Neural progenitor cell (in vitro differentiated cells): ENCODE results near the gene SHC3. TPM values are rescaled to one million over a fixed set of nuclear protein-coding genes. Genes with fewer than 3 reads are reported as not detected.

ENCODE experiments used
- DNase-seq: peaks from one replicate; pipeline ENCODE4 v3.0.0-alpha.2; 2016; ENCODE audit warnings: low spot score
- H2AFZ ChIP-seq: fragments of 200-600 bp; sonication (generic); replicated peaks from 2 replicates; pipeline ENCODE4 v1.6.1; 2016; ENCODE audit warnings: antibody characterized with exemption
- H3F3A ChIP-seq: fragments of 200-600 bp; sonication (generic); 2 replicates; pipeline ENCODE4 v1.6.1; 2016; ENCODE audit warnings: antibody characterized with exemption, low read depth
- H3K27ac ChIP-seq: fragments of 200-600 bp; sonication (generic); 2 replicates; pipeline ENCODE4 v1.5.1; 2016; ENCODE audit warnings: mild to moderate bottlenecking
- H3K27me3 ChIP-seq: fragments of 200-600 bp; sonication (generic); 2 replicates; pipeline ENCODE4 v1.6.1; 2016; ENCODE audit warnings: mild to moderate bottlenecking, moderate library complexity
- H3K36me3 ChIP-seq: fragments of 200-600 bp; sonication (generic); 2 replicates; pipeline ENCODE4 v1.5.1; 2016
- H3K4me1 ChIP-seq: fragments of 200-600 bp; sonication (generic); 2 replicates; pipeline ENCODE4 v1.6.1; 2016; ENCODE audit warnings: mixed run types
- H3K4me2 ChIP-seq: fragments of 200-600 bp; sonication (generic); 2 replicates; pipeline ENCODE4 v1.6.1; 2016
- H3K4me3 ChIP-seq: fragments of 200-600 bp; sonication (generic); 2 replicates; pipeline ENCODE4 v1.5.1; 2016
- H3K79me2 ChIP-seq: fragments of 200-600 bp; sonication (generic); 2 replicates; pipeline ENCODE4 v1.6.1; 2016; ENCODE audit warnings: low read depth
- H3K9ac ChIP-seq: fragments of 200-600 bp; sonication (generic); 2 replicates; pipeline ENCODE4 v1.6.1; 2016
- H3K9me3 ChIP-seq: fragments of 200-600 bp; sonication (generic); 2 replicates; pipeline ENCODE4 v1.5.1; 2016; ENCODE audit warnings: low read depth
- H4K20me1 ChIP-seq: fragments of 200-600 bp; sonication (generic); 2 replicates; pipeline ENCODE4 v1.6.1; 2016; ENCODE audit warnings: low read depth
- H3K27ac Mint-ChIP-seq: 3 replicates; pipeline ENCODE4 v1.8.0; 2021; ENCODE audit warnings: mixed read lengths
- H3K27me3 Mint-ChIP-seq: 2 replicates; pipeline ENCODE4 v1.8.0; 2022; ENCODE audit warnings: low read depth, mild to moderate bottlenecking, inconsistent platforms, moderate library complexity, mixed read lengths; ENCODE audit not compliant: insufficient read depth
- H3K36me3 Mint-ChIP-seq: 3 replicates; pipeline ENCODE4 v1.8.0; 2021; ENCODE audit warnings: mixed read lengths
- H3K4me1 Mint-ChIP-seq: 3 replicates; pipeline ENCODE4 v1.8.0; 2021; ENCODE audit warnings: mixed read lengths
- H3K4me3 Mint-ChIP-seq: 3 replicates; pipeline ENCODE4 v1.8.0; 2021; ENCODE audit warnings: mild to moderate bottlenecking, moderate library complexity, mixed read lengths
- H3K9me3 Mint-ChIP-seq: 3 replicates; pipeline ENCODE4 v1.8.0; 2020; ENCODE audit warnings: mixed read lengths
- CTCF ChIP-seq: fragments of 200-600 bp; sonication (generic); IDR thresholded peaks from 2 replicates; pipeline ENCODE4 v1.5.1; 2017; ENCODE audit warnings: antibody characterized with exemption, mild to moderate bottlenecking
- EZH2 ChIP-seq: fragments of 200-600 bp; sonication (generic); IDR thresholded peaks from 2 replicates; pipeline ENCODE4 v1.6.1; 2017; ENCODE audit warnings: antibody characterized with exemption, mild to moderate bottlenecking, moderate library complexity
- EZH2phosphoT487 ChIP-seq: fragments of 200-600 bp; sonication (generic); IDR thresholded peaks from 2 replicates; pipeline ENCODE4 v1.6.1; 2017; ENCODE audit warnings: antibody characterized with exemption
- total RNA-seq: library from RNA; depleted of rRNA; stranded (reverse); fragments of >200 nt; gene quantifications from 2 replicates; pipeline ENCODE4 v1.2.3, GENCODE V29; 2015; ENCODE audit warnings: low replicate concordance

SHC3 gene
- total RNA-seq, 1 donor from 2014 or later: 0.64 TPM

DNA sequence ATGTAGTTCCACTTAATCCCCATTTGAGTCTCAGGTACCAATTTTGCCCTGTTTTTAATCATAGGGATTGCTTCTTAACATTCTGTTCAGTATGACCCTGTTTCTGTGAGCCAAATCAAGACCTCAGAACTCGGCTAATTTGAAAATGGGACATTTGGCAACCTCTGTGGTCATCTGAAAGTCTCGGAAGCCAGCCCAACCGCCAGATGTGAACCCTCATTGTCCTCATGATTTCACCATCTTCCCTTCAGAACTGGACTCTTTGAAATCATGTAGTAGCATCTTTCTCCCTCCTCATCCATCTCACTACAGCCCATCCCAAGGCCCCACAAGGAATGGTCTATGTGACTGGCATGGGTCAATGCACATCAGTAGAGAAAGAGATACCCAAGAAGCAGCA, 98.4 kb downstream of the SHC3 start:
- DNase-seq: no peak
- Histone ChIP-seq H3K4me3 (no peak overlapping the region), H3F3A (no peaks in the 10 kb centered on the region), H2AFZ (no peak overlapping the region), H4K20me1 (no peaks in the 10 kb centered on the region), H3K79me2 (no peaks in the 10 kb centered on the region), H3K27me3 (no peaks in the 10 kb centered on the region), H3K27ac (no peak overlapping the region), H3K9me3 (no peaks in the 10 kb centered on the region), H3K4me1 (no peaks in the 10 kb centered on the region), H3K36me3 (no peaks in the 10 kb centered on the region), H3K4me2 (no peak overlapping the region), H3K9ac (no peak overlapping the region)
- Mint-ChIP-seq H3K4me3 (no peak overlapping the region), H3K27me3 (no peaks in the 10 kb centered on the region), H3K4me1 (peaks cover 2% of the 10 kb centered on the region), H3K36me3 (peaks cover 18% of the 10 kb centered on the region), H3K27ac (no peak overlapping the region), H3K9me3 (no peaks in the 10 kb centered on the region)
- no peak for TF ChIP-seq EZH2phosphoT487
- TF ChIP-seq EZH2: no peak
- TF ChIP-seq CTCF: no peak

DNA sequence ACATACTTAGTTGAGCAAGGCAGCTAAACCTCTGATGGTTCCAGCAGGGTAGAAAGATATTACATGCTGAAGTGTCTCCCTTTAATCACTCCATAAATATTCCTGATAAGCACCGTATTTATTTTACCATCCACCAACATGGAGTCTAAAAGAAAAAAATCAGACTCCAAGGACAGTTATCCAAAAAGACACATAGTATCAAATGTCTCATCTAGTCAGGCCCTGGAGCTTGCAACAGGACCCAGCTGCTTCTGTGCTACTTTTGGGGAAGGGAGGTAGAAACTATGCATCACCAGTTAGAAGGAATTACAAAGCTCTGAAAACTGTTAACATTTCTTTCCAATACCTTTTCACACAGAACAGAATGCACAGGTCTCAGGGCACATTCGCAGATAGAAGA, 99.2 kb downstream of the SHC3 start:
- Histone ChIP-seq H3K4me2 (no peak overlapping the region), H3K9me3 (no peaks in the 10 kb centered on the region), H3F3A (no peaks in the 10 kb centered on the region), H3K4me3 (no peak overlapping the region), H3K79me2 (no peaks in the 10 kb centered on the region), H2AFZ (no peak overlapping the region), H3K4me1 (no peaks in the 10 kb centered on the region), H3K27ac (no peak overlapping the region), H3K27me3 (no peaks in the 10 kb centered on the region), H3K36me3 (no peaks in the 10 kb centered on the region), H3K9ac (no peak overlapping the region), H4K20me1 (no peaks in the 10 kb centered on the region)
- Mint-ChIP-seq H3K27ac (no peak overlapping the region), H3K27me3 (no peaks in the 10 kb centered on the region), H3K9me3 (no peaks in the 10 kb centered on the region), H3K4me1 (peaks cover 2% of the 10 kb centered on the region), H3K4me3 (no peak overlapping the region), H3K36me3 (peaks cover 25% of the 10 kb centered on the region)
- TF ChIP-seq CTCF (no peak), EZH2 (no peak), EZH2phosphoT487 (no peak)
- no peak for DNase-seq

- Mint-ChIP-seq H3K4me1 (peaks cover 2% of the 10 kb centered on the region), H3K36me3 (peaks cover 30% of the 10 kb centered on the region), H3K27me3 (no peaks in the 10 kb centered on the region), H3K27ac (no peak overlapping the region), H3K4me3 (no peak overlapping the region), H3K9me3 (no peaks in the 10 kb centered on the region)
- Histone ChIP-seq H3K27ac (no peak overlapping the region), H3K79me2 (no peaks in the 10 kb centered on the region), H3K9me3 (no peaks in the 10 kb centered on the region), H3K27me3 (no peaks in the 10 kb centered on the region), H3K9ac (no peak overlapping the region), H3K4me3 (no peak overlapping the region), H3K4me2 (no peak overlapping the region), H3F3A (no peaks in the 10 kb centered on the region), H2AFZ (no peak overlapping the region), H3K36me3 (no peaks in the 10 kb centered on the region), H3K4me1 (no peaks in the 10 kb centered on the region), H4K20me1 (no peaks in the 10 kb centered on the region)
- DNase-seq: no peak
- TF ChIP-seq EZH2phosphoT487 (no peak), EZH2 (no peak), CTCF (no peak)
These were observed 99.8 kb downstream of the SHC3 start for GRCh38 chr9:89078860-89079259.

- Mint-ChIP-seq H3K27ac (no peak overlapping the region), H3K4me1 (peaks cover 2% of the 10 kb centered on the region)
- H3K4me2 ChIP-seq: no peak overlapping the region
These were observed 100.2 kb downstream of the SHC3 start for GRCh38 chr9:89078421-89078820.

More at GRCh38 chr9:89078421-89078820, 100.2 kb downstream of the SHC3 start:
- no peaks in the 10 kb centered on the region for H3F3A ChIP-seq
- H2AFZ ChIP-seq: no peak overlapping the region
- Mint-ChIP-seq H3K27me3 (no peaks in the 10 kb centered on the region), H3K9me3 (no peaks in the 10 kb centered on the region), H3K36me3 (peaks cover 31% of the 10 kb centered on the region), H3K4me3 (no peak overlapping the region)
- H3K9me3 ChIP-seq: no peaks in the 10 kb centered on the region
- no peaks in the 10 kb centered on the region for H3K79me2 ChIP-seq
- no peaks in the 10 kb centered on the region for H3K27me3 ChIP-seq
- H3K27ac ChIP-seq: no peak overlapping the region
- H4K20me1 ChIP-seq: no peaks in the 10 kb centered on the region
- no peaks in the 10 kb centered on the region for H3K36me3 ChIP-seq
- H3K4me1 ChIP-seq: no peaks in the 10 kb centered on the region
- DNase-seq: no peak
- TF ChIP-seq EZH2phosphoT487 (no peak), CTCF (no peak), EZH2 (no peak)
- H3K4me3 ChIP-seq: no peak overlapping the region
- no peak overlapping the region for H3K9ac ChIP-seq
